ENCODE results near the gene EEF1AKMT3. TPM values are rescaled to one million over a fixed set of nuclear protein-coding genes. Genes with fewer than 3 reads are reported as not detected.

EEF1AKMT3 gene
- total RNA-seq, 1 donor from 2014 or later: 2.1 TPM

- H3K27me3 ChIP-seq: no peaks in the 10 kb centered on the region
- no peak for TF ChIP-seq CTCF (IDR thresholded peaks at IDR 0.05)
- H3K36me3 ChIP-seq: no peaks in the 10 kb centered on the region
- intact Hi-C loops (cut with DNase I): loop anchor here (5.0 kb wide), 1 partner anchor 37 kb away; no protein-coding TSS in a partner anchor
- no peak overlapping the region for H3K27ac ChIP-seq
- H3K4me3 ChIP-seq: peak overlapping the region; percentile 43 to 63
- H3K9me3 ChIP-seq: no peaks in the 10 kb centered on the region
- no peak for DNase-seq (ENCODE audit: low spot score in 2 of 2)
- peaks cover 0 to 23% of the 10 kb centered on the region in 2 donors for H3K4me1 ChIP-seq
These were observed 7.8 kb upstream of the EEF1AKMT3 start for GRCh38 chr12:57764662-57765002.

GRCh38 chr12:57765003-57765697 is 7.3 kb upstream of the EEF1AKMT3 start:
- H3K27ac ChIP-seq: no peak overlapping the region
- H3K27me3 ChIP-seq: no peaks in the 10 kb centered on the region
- H3K4me1 ChIP-seq: peaks cover 0 to 23% of the 10 kb centered on the region in 2 donors
- H3K4me3 ChIP-seq: peak overlapping the region; percentile 43 to 63
- H3K9me3 ChIP-seq: no peaks in the 10 kb centered on the region
- no peaks in the 10 kb centered on the region for H3K36me3 ChIP-seq
- peak in 1 of 3 experiments; percentile 47 for TF ChIP-seq CTCF (IDR thresholded peaks at IDR 0.05)
- intact Hi-C loops (cut with DNase I): loop anchor here (5.0 kb wide), 1 partner anchor 38 kb away; no protein-coding TSS in a partner anchor
- DNase-seq (ENCODE audit: low spot score in 2 of 2): no peak

- TF ChIP-seq CTCF (IDR thresholded peaks at IDR 0.05): no peak
- Histone ChIP-seq H3K27ac (no peak overlapping the region), H3K4me1 (peaks cover 0 to 26% of the 10 kb centered on the region in 2 donors), H3K27me3 (no peaks in the 10 kb centered on the region), H3K36me3 (no peaks in the 10 kb centered on the region), H3K9me3 (no peaks in the 10 kb centered on the region), H3K4me3 (peak overlapping the region; percentile 43 to 63)
- intact Hi-C loops (cut with DNase I): loop anchor here (5.0 kb wide), 1 partner anchor 39 kb away; no protein-coding TSS in a partner anchor
- no peak for DNase-seq (ENCODE audit: low spot score in 2 of 2)
These were observed 6.5 kb upstream of the EEF1AKMT3 start for GRCh38 chr12:57765698-57766463.

- H3K4me1 ChIP-seq: peaks cover 0 to 32% of the 10 kb centered on the region in 2 donors
- no peaks in the 10 kb centered on the region for H3K36me3 ChIP-seq
- H3K4me3 ChIP-seq: peak within 1 kb of the TSS; percentile 43 to 63
- no peaks in the 10 kb centered on the region for H3K9me3 ChIP-seq
- TF ChIP-seq CTCF (IDR thresholded peaks at IDR 0.05): no peak
- intact Hi-C loops (cut with DNase I): loop anchor here (5.0 kb wide), 1 partner anchor 39 kb away; no protein-coding TSS in a partner anchor
- H3K27me3 ChIP-seq: no peaks in the 10 kb centered on the region
- no peak within 1 kb of the TSS for H3K27ac ChIP-seq
- no peak for DNase-seq (ENCODE audit: low spot score in 2 of 2)
These were observed 5.7 kb upstream of the EEF1AKMT3 start, which contains the start of gene CYP27B1 for GRCh38 chr12:57766464-57767304. Gene CYP27B1, minus strand, starts transcription at chr12:57767078. Its CDS starts 37 bp downstream, at chr12:57767041.

GRCh38 chr12:57767305-57767698 is 5.1 kb upstream of the EEF1AKMT3 start:
- Histone ChIP-seq H3K4me3 (no peak overlapping the region), H3K27ac (no peak overlapping the region), H3K27me3 (no peaks in the 10 kb centered on the region), H3K36me3 (no peaks in the 10 kb centered on the region), H3K9me3 (no peaks in the 10 kb centered on the region), H3K4me1 (peaks cover 0 to 32% of the 10 kb centered on the region in 2 donors)
- TF ChIP-seq CTCF (IDR thresholded peaks at IDR 0.05): no peak
- intact Hi-C loops (cut with DNase I): loop anchor here (5.0 kb wide), 1 partner anchor 40 kb away; no protein-coding TSS in a partner anchor
- DNase-seq (ENCODE audit: low spot score in 2 of 2): no peak

All from ascending aorta (tissue), 2 donors.